Calu3 (cell line): ENCODE data around the gene SCAPER. TPM values are rescaled to one million over a fixed set of nuclear protein-coding genes. Genes with fewer than 3 reads are reported as not detected.

ENCODE experiments used
- BruUV-seq: library from RNA; stranded (reverse); fragments of 400-500 nt; replicated peaks from 2 replicates; lab custom pipeline; 2021; lab: Mats Ljungman, UMichigan
- CTCF ChIA-PET: fragments of 300-600 bp; sonication (Branson Sonifier 250); formaldehyde crosslinking; loops from one replicate; lab custom pipeline; 2022; ENCODE audit warnings: antibody characterized with exemption; lab: Charles Lee
- DNase-seq: peaks from one replicate; pipeline ENCODE4 v3.0.0; 2022
- H3K27ac Mint-ChIP-seq: one replicate; pipeline ENCODE4 v1.8.0; 2022; ENCODE audit warnings: mixed read lengths; ENCODE audit not compliant: unreplicated experiment
- H3K27me3 Mint-ChIP-seq: one replicate; pipeline ENCODE4 v1.8.0; 2022; ENCODE audit warnings: mixed read lengths; ENCODE audit not compliant: unreplicated experiment
- H3K36me3 Mint-ChIP-seq: one replicate; pipeline ENCODE4 v1.8.0; 2022; ENCODE audit warnings: mild to moderate bottlenecking, moderate library complexity, mixed read lengths; ENCODE audit not compliant: insufficient read depth, unreplicated experiment
- H3K4me1 Mint-ChIP-seq: one replicate; pipeline ENCODE4 v1.8.0; 2022; ENCODE audit warnings: mild to moderate bottlenecking, low read depth, mixed read lengths; ENCODE audit not compliant: unreplicated experiment
- H3K4me3 Mint-ChIP-seq: one replicate; pipeline ENCODE4 v1.8.0; 2022; ENCODE audit warnings: mild to moderate bottlenecking, low read depth, moderate library complexity, mixed read lengths; ENCODE audit not compliant: unreplicated experiment
- H3K9me3 Mint-ChIP-seq: one replicate; pipeline ENCODE4 v1.8.0; 2022; ENCODE audit warnings: low read depth, mixed read lengths; ENCODE audit not compliant: unreplicated experiment
- CTCF ChIP-seq: fragments of 200-600 bp; IDR thresholded peaks from one replicate; pipeline ENCODE4 v1.8.0; 2022; ENCODE audit warnings: antibody characterized with exemption; ENCODE audit not compliant: unreplicated experiment
- intact Hi-C: fragments of 100-400 bp; cut with micrococcal nuclease; formaldehyde crosslinking; loops from one replicate; pipeline ENCODE4 v1.10.0; 2022; ENCODE audit not compliant: unreplicated experiment
- total RNA-seq: library from RNA; stranded (reverse); gene quantifications from 2 replicates; pipeline ENCODE4 v1.2.3, GENCODE V29; 2022

The SCAPER gene
- total RNA-seq, 1 experiment from 2014 or later, result 34.8 TPM

- CTCF ChIA-PET, result interaction anchor here (0.6 kb wide), 1 partner anchor 1355 kb away, joined by 3 read pairs; no protein-coding TSS in a partner anchor
- peak; percentile 18 for DNase-seq
- no TSS peak for BruUV-seq
- Mint-ChIP-seq H3K4me1 (no peaks in the 10 kb centered on the region), H3K27ac (no peak overlapping the region), H3K4me3 (no peak overlapping the region), H3K27me3 (no peaks in the 10 kb centered on the region), H3K9me3 (no peaks in the 10 kb centered on the region), H3K36me3 (no peaks in the 10 kb centered on the region)
- TF ChIP-seq CTCF, result peak; percentile 18
- intact Hi-C loops, result loop anchor here (1.0 to 2.0 kb wide), 4 partner anchors 632 to 720 kb away; no protein-coding TSS in a partner anchor
Observed at GRCh38 chr15:76866716-76867321, 38.3 kb downstream of the SCAPER start.

GRCh38 chr15:76866008-76866407, 39.1 kb downstream of the SCAPER start:
- no peak for DNase-seq
- H3K36me3 Mint-ChIP-seq, result no peaks in the 10 kb centered on the region
- H3K9me3 Mint-ChIP-seq, result no peaks in the 10 kb centered on the region
- no TSS peak for BruUV-seq
- no peak overlapping the region for H3K4me3 Mint-ChIP-seq
- intact Hi-C loops, result loop anchor here (1.0 to 2.0 kb wide), 4 partner anchors 631 to 719 kb away; no protein-coding TSS in a partner anchor
- no peaks in the 10 kb centered on the region for H3K27me3 Mint-ChIP-seq
- no peak overlapping the region for H3K27ac Mint-ChIP-seq
- H3K4me1 Mint-ChIP-seq, result peaks cover 3% of the 10 kb centered on the region
- CTCF ChIA-PET, result no interaction called here
- no peak for TF ChIP-seq CTCF

GRCh38 chr15:76865548-76865991, 39.6 kb downstream of the SCAPER start:
- Mint-ChIP-seq H3K27ac (no peak overlapping the region), H3K4me3 (no peak overlapping the region), H3K4me1 (peaks cover 8% of the 10 kb centered on the region), H3K36me3 (no peaks in the 10 kb centered on the region), H3K9me3 (no peaks in the 10 kb centered on the region), H3K27me3 (no peaks in the 10 kb centered on the region)
- intact Hi-C loops, result no loop called here
- CTCF ChIA-PET, result no interaction called here
- no peak for DNase-seq
- no TSS peak for BruUV-seq
- TF ChIP-seq CTCF, result no peak

GRCh38 chr15:76864586-76864985, 40.6 kb downstream of the SCAPER start:
- no peak for DNase-seq
- Mint-ChIP-seq H3K4me3 (no peak overlapping the region), H3K27ac (no peak overlapping the region), H3K36me3 (no peaks in the 10 kb centered on the region), H3K4me1 (peaks cover 13% of the 10 kb centered on the region), H3K27me3 (no peaks in the 10 kb centered on the region), H3K9me3 (no peaks in the 10 kb centered on the region)
- intact Hi-C loops, result no loop called here
- CTCF ChIA-PET, result no interaction called here
- no TSS peak for BruUV-seq
- no peak for TF ChIP-seq CTCF
